ENCODE data around the gene SLC6A17. TPM values are rescaled to one million over a fixed set of nuclear protein-coding genes. Genes with fewer than 3 reads are reported as not detected.

SLC6A17 gene
- total and polyA plus RNA-seq, 12 donors, result 0.06 to 0.45 (median 0.16) TPM; not detected in 4

DNA sequence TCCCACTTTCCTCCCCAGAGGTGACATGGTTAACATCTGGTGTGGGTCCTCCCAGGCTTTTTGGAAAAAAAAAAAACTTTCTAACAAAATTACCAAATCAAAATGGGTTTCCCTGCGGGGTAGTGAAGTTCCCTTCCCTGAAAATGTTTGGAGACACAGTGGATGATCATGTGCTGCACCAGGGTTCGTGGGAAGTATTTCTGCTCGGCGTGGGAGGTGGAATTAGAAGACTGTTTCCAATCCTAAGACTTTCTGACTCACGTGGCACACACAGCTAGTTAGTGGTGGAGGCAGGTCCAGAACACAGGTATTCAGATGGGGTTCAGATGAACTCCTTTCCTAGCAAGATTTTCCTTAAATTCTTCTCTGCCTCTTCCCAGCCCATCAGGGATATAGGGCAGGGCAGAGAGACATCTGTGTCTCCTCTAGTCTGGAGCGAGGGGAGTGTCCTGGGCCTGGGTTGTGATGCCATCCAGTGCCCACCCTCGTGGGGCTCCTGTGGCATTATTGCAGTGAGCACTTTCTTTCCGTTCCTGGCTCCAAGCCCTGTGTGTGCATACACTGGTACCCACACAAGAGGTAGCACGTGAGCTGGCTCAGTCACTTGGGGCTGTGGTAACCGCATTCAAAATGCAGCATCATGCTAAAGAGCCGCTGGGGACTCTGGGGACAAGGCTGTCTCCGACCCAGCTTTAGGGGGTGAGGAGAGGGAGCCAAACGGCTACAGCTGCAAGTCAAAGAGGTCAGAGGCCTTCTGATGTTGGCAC is 87.3 kb downstream of the SLC6A17 start:
- ATAC-seq (no peak), DNase-seq (no peak)
- H3K27ac ChIP-seq, result no peak overlapping the region
- peaks cover 0 to 7% (median 0%) of the 10 kb centered on the region in 11 donors for H3K9me3 ChIP-seq
- TF ChIP-seq, protein P1, sequence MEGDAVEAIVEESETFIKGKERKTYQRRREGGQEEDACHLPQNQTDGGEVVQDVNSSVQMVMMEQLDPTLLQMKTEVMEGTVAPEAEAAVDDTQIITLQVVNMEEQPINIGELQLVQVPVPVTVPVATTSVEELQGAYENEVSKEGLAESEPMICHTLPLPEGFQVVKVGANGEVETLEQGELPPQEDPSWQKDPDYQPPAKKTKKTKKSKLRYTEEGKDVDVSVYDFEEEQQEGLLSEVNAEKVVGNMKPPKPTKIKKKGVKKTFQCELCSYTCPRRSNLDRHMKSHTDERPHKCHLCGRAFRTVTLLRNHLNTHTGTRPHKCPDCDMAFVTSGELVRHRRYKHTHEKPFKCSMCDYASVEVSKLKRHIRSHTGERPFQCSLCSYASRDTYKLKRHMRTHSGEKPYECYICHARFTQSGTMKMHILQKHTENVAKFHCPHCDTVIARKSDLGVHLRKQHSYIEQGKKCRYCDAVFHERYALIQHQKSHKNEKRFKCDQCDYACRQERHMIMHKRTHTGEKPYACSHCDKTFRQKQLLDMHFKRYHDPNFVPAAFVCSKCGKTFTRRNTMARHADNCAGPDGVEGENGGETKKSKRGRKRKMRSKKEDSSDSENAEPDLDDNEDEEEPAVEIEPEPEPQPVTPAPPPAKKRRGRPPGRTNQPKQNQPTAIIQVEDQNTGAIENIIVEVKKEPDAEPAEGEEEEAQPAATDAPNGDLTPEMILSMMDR (IDR thresholded peaks at IDR 0.05), result no peak
- intact Hi-C loops (cut with DNase I), result loop anchor here in 1 of 10 donors (5.0 kb wide), 1 partner anchor 60 kb away; no protein-coding TSS in a partner anchor
- peaks cover 0 to 56% (median 34%) of the 10 kb centered on the region in 9 donors for H3K4me1 ChIP-seq
- no peaks in the 10 kb centered on the region for H3K27me3 ChIP-seq
- no peak overlapping the region for H3K4me3 ChIP-seq
- peaks cover 0 to 14% (median 4%) of the 10 kb centered on the region in 9 donors for H3K36me3 ChIP-seq
- WGBS, 2 donors, result 69 to 79% methylated on average over 13 of the region's 13 CpGs

DNA sequence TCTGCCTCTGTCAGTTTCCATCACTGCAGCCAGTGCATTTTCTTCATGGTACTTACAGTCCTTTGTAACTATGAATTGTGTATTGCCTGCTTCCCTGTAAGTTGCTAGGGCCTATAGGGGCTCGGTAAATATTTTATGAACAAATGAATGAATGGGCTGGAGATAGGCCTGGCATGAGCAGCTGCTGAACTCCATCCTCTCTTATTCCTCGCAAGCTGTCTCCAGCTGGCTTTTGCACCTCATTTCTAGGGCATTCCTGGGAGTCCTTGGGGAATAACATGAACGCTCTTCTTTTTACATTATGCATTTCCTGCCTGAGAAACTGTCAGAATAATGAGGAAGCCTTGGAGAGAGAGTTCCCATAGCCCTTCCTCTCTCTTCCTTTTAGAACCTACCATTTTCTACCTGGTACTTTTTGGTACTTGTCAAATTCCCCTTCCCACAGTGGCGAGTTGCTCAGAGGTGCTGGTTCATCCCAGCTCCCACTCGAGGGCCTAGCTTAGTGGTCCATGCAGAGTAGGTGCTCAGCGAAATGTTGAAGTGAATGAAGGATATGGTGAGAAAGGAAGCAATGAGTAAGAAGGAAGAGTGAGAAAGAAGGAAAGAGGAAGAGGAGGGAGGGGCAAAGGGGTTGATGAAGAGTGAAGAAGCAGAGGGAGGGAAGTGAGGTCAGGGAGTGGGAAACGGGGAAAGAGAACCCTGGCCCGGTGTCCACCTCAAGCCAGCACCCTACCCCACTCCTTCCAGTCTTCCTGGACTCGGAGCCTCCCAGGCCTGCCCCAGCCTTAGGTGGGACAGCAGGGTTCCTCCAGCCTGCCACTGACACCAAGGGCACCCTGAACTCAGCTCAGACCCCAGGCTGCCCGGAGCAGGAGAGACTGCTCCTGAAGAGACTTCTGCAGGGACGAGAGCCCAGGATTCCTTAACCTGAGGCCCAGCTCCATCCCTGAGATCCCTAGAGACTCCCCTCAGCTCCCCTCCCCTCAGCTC is 89.4 kb downstream of the SLC6A17 start:
- DNase-seq (no peak), ATAC-seq (no peak)
- peaks cover 0 to 51% (median 30%) of the 10 kb centered on the region in 9 donors for H3K4me1 ChIP-seq
- no peak overlapping the region for H3K4me3 ChIP-seq
- intact Hi-C loops (cut with DNase I), result loop anchor here in 1 of 10 donors (5.0 kb wide), 1 partner anchor 58 kb away; no protein-coding TSS in a partner anchor
- 67 to 71% methylated on average over 11 of the region's 11 CpGs for WGBS, 2 donors
- peak overlapping the region in 4 of 10 donors; percentile 31 to 62 (median 50) for H3K27ac ChIP-seq
- H3K9me3 ChIP-seq, result no peaks in the 10 kb centered on the region
- H3K27me3 ChIP-seq, result no peaks in the 10 kb centered on the region
- H3K36me3 ChIP-seq, result no peaks in the 10 kb centered on the region
- TF ChIP-seq, protein P1 (IDR thresholded peaks at IDR 0.05), result no peak

DNA sequence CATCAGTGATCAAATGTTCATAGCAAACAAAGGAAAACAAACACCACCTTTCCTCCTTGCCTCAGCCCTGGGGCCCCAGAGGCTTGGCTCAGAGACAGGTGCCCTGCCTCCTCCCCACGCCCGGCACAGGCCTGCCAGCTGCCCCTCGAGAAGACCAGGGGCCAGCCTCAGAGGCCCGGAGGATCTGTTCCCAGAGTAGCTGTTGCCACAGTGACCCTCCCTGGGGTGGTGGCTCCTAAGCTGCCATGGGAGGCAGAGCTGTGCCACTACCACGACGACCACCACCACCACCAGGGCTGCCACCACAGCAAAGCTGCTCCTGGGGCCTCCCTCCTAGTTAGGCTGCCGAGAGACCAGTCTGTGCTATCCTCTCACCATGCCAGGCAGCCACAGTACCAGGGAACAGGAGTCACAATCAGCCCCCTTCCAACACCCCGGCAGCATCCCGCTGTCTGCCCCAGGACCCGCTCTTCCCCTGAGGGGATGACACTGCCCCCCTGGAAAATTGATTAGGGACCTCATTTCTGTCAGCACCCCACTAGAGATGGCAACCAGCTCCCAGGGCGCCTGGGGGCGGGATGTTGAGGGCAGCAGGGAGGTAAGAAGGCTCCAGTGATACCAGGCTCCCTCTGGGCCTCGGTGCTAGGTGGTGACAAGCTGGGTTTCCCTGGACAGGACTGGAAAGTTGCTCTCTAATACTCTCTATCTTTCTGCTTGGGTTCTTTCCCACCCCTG is 90.3 kb downstream of the SLC6A17 start:
- ATAC-seq (no peak), DNase-seq (no peak)
- 81 to 83% methylated on average over 13 of the region's 13 CpGs for WGBS, 2 donors
- Histone ChIP-seq H3K4me1 (peaks cover 0 to 42% (median 21%) of the 10 kb centered on the region in 9 donors), H3K4me3 (no peak overlapping the region), H3K27me3 (no peaks in the 10 kb centered on the region), H3K9me3 (no peaks in the 10 kb centered on the region), H3K27ac (peak overlapping the region in 5 of 10 donors; percentile 15 to 62 (median 43)), H3K36me3 (no peaks in the 10 kb centered on the region)
- TF ChIP-seq, protein P1 (IDR thresholded peaks at IDR 0.05), result no peak
- intact Hi-C loops (cut with DNase I), result no loop called here

Data from heart right ventricle (tissue), 16 donors.